ENCODE measurements around the gene UTF1.

UTF1 gene

GRCh38 chr10:133230044-133230361 lies at the start of gene UTF1:
Gene UTF1 (plus strand): TSS chr10:133230217. CDS start chr10:133230289, 72 bp downstream.
- no peak for DNase-seq (ENCODE audit: low read depth in 2 of 2)

DNA sequence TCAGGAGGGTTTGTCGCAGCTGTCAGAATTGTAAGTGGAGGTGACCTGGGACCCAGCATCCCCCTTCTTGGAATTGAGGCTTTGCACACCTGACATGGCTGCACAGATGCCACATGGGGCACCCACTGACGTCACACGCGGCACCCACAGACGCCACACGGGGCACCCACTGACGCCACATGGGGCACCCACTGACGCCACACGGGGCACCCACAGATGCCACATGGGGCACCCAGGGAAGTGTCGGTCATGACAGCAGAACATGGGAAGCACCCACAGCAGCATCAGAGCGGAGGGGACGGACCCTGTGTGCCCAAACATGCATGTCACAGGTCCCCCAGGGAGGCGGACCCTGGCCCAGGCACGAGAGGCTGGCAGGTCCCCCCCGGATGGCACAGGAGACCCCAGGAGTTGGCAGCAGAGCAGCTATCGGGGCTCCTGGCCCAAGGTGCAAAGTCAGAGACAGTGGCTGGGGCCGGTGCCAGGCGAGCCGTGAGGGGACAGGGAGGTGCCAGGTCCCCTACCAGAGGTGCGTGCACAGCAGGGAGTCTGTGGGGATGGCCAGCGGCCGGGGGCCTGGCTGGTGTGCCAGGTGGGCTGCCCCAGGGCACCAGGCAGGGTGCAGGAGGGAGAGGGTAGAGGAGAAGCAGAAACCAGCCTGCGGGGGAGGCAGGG lies 48.9 kb upstream of the UTF1 start:
- DNase-seq (ENCODE audit: low read depth in 2 of 2) = no peak

DNA sequence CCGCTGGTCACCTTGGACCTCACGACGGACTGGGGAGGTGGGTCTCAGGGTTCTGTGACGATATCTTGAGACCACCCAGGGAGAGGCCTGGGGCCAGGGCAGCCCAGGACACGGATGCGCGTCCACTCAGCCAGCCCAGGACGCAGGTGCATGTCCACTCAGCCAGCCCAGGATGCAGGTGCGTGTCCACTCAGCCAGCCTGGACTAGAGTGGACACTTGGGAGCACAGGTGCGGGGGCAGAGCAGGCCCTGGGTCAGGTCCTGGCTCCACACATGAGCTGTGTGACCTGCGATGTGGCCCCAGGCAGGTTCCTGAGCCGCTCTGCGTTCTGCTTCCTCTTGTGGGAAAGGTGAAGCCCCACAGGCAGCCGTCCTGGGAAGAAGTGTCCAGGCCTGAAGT lies 47.8 kb upstream of the UTF1 start:
- no peak for DNase-seq (ENCODE audit: low read depth in 2 of 2)

GRCh38 chr10:133182791-133183645 lies 47.0 kb upstream of the UTF1 start:
- no peak for DNase-seq (ENCODE audit: low read depth in 2 of 2)

DNA sequence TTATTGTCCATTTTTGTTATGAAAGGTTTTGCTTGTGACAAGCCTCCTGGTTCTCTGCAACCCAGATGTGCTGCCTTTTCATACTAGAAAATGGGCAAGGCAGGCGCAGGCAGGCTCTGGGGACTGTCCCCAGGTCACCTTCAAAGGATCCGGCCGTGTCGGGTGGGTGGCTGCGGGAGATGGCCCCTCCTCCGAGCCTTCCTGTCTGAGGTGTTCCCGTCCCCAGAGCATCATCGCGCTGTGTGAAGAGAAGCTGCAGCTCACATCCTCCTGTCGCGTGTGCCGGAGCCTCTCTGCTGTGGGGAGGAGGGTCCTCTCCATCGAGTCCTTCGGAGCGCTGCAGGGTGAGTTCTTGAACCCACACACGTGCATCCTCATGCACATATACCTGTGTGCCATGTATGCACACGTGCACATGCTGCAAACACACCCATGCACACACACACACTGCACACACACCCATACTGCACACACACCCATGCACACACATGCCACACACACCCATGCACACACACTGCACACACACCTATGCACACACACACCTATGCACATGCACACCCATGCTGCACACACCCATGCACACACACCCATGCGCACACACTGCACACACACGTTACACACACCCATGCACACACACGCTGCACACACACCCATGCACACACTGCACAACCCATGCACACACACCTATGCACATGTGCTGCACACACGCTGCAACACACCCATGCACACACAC lies 46.2 kb upstream of the UTF1 start:
- DNase-seq (ENCODE audit: low read depth in 2 of 2) = no peak

DNA sequence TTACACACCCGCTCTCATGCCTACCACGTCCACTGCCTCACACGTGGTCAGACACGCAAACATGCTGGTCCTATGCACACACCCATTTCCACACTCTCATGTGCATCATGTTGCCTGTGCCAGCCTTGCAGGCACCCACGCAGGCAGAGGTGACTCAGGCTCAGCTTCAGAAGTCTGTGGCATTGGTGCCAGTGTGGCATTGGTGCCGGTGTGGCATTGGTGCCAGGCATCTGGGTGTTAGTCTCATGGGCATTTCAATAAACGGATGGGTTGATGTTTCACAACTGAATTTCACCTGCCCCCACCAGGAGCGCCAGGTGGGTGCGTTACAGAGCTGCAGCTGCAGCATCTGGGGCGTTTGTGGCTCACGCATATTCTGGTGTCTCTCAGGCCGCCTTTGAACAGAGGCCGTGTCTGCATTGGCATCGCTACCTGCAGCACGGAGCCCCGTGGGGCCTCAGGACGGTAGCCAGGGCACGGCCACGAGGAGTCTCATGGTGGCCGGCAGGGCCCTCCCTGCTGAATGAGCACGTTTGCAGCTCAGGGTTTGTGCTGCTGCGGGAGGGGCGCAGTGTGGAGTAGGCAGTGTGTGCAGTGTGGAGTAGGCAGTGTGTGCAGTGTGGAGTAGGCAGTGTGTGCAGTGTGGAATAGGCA lies 45.3 kb upstream of the UTF1 start:
- no peak for DNase-seq (ENCODE audit: low read depth in 2 of 2)

GRCh38 chr10:133185421-133185820 lies 44.6 kb upstream of the UTF1 start:
- no peak for DNase-seq (ENCODE audit: low read depth in 2 of 2)

DNA sequence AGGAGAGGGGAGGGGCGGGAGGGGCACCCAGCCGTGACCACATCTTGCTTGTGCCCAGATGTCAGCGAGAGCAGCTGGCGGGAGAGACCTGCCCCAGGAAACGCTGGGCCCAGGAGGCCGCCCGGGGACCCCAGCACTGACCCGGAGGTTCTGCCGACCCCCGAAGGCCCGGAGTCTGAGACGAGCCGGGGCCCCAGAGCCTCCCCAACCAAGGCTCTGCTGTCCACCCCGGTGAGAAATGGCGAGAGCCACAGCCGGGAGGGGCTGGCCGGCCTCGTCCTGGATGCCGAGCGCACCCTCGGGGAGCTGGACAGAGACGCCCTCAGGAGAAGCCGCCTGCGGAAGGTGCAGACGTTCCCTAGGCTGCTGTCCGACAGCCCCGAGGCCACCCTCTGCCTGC lies 44.1 kb upstream of the UTF1 start:
- no peak for DNase-seq (ENCODE audit: low read depth in 2 of 2)

DNA sequence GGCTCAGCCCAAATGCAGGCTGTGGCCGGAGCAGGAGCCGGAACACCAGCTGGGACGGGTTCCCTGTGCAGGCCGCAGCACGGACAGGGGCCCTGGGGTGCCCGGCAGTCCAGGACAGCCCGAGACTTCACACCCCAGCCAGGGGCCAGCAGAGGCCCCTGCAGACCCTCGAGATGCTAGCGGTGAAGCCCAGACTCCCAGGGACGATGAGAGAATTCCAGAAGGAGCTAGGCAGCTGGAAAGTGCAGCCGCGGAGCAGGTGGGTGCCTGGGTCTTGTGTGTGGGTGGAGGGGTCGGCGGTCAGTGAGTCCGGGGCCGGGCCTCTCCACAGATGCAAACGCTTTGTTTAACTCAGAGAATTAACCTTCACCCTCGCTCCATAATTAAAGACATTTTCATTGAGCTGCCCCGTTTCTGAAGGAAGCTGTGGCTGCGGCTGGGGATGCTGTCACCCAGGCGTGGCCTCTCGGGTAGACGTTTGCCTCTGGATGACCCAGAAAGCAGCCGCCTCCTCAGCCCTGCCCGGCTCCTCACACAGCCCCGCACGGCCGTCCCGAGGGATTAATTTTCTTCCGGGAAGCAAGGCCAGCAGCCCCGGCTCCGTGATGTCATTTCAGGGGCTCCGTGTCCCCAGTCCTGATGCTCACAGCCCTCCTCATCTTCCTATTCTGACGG lies 43.5 kb upstream of the UTF1 start:
- no peak for DNase-seq (ENCODE audit: low read depth in 2 of 2)

DNA sequence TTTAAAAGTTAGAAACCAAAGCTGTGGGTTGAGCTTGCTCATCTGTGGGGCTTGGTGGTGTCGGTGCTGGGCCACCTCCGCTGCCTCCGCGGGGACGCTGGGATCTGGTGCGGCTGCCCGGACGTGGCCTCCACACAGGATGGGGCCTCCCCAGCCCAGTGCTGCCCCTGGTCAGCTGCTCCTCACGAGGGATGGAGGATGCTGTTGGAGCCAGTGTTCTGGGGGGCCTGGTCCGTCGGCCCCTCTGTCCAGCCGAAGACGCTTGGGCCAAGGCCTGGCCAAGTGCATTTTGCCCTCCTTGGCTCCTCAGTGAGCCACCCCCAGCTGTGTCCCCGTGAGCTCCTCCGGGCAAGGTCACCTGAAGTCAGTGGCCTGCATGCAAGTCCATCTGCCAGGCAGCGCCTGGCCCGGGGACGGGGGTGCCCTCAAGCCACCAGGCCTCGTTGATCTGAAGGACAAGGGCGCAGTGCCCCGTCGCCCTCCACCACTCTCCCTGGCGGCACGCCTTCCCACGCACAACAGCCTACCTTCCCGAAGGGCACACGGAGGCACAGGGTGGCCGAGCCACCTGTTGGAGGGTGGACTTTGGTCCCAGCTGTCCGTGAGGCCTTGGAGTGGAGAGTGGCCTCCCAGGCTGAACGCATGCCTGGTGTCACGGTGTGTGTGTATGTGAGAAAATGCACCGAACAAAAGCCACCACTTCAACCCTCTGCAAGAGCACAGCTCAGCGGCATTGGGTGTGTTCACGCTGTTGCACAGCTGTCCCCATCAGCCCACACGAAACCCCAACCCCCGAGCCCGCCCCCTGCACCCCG lies 42.7 kb upstream of the UTF1 start:
- DNase-seq (ENCODE audit: low read depth in 2 of 2) = no peak

- no peak for DNase-seq (ENCODE audit: low read depth in 2 of 2)
These were observed 41.9 kb upstream of the UTF1 start for GRCh38 chr10:133187906-133188681.

DNA sequence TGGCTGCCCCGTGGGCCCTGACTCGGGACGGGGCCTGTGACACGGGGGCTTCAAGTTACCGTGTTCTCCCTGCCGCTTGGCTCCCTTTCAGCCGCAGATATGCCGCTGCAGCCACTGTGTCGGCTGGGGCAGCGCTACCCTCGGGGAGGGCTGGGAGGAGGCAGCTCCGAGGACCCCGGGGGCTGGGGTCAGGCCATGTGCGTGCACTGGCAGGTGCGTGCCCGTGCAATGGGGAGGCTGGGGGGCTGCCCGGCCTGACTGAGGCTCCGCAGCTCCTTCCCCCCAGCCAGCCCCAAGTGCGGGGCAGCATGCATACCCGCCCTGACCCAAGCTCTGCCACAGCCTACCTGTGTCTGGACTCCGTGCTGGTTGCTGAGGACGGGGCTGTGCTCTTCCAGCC lies 40.8 kb upstream of the UTF1 start:
- DNase-seq (ENCODE audit: low read depth in 2 of 2) = no peak

DNA sequence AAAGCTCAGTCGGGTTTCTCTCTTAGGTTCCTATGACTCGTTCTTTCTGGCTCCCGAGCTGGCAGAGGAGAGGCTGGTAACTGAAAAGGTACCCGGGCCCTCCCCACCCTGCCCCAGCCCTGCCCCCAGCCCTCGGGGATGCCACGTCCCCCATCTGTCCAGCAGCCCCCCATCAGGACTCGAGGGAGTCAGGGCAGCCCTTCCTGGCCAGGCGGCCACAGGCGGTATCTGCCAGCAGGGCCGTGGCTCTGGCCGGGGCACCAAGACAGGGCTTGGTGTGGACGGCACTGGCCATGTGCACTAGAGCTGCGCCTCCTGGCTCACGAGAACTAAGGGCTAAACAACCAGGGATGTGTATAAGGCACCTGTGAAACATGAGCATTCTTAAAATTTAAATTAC lies 40.3 kb upstream of the UTF1 start:
- no peak for DNase-seq (ENCODE audit: low read depth in 2 of 2)

GRCh38 chr10:133190225-133190624 lies 39.8 kb upstream of the UTF1 start:
- DNase-seq (ENCODE audit: low read depth in 2 of 2) = no peak

DNA sequence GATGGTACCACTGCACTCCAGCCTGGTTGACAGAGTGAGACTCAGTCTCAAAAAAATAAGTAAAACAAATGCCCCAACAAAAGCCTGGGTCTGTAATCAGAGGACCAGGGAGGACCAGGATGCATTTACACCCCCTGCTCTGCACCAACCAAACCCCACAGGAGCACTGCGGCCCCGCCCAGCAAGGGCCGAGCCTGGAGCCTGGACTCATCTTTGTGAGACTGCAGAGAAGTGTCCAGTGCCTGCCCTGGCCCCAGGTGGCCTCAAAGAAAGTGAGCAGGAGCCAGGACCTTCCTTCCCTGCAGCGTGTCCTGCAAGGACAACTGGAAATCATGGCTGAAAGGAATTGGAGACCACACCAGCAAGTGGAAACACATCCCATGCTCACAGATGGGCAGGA lies 38.4 kb upstream of the UTF1 start:
- DNase-seq (ENCODE audit: low read depth in 2 of 2) = no peak

DNA sequence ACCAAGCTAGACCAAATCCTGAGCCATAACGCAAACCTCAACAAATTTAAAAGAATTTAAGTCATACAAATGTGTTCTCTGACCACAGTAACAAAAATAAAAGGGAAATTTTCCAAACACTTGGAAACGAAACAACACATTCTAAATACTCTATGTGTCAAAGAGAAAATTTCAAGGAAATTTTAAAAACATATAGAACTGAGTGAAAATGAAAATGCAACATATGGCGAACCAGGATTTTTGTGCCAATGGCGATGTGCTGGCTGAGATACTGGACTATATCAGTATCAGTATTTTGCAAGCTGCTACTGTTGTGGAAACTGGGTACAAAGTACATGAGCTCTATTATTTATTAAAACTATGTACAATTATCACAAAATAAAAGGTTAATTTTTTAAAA lies 35.9 kb upstream of the UTF1 start:
- no peak for DNase-seq (ENCODE audit: low read depth in 2 of 2)

- no peak for DNase-seq (ENCODE audit: low read depth in 2 of 2)
These were observed 34.9 kb upstream of the UTF1 start for GRCh38 chr10:133195096-133195495.

DNA sequence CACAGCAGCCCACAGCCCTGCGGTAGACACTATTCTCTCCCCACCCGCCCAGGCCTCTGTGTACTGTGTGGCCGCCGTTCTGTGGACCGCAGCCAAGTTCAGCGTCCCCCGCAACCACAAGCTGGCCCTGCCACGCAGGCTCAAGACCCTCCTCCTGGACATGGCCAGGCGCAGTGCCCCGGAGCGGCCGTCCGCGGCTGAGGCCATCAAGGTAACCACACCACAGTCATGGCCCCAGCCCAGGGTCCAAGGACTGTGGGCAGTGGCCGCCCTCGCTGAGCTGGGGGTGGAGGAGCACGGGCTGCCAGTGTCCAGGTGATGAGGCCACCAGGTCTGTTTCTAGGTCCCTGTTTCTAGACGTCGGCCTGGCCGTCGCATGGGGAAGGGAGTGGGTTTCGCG lies 34.4 kb upstream of the UTF1 start:
- DNase-seq (ENCODE audit: low read depth in 2 of 2) = no peak

- no peak for DNase-seq (ENCODE audit: low read depth in 2 of 2)
These were observed 33.6 kb upstream of the UTF1 start for GRCh38 chr10:133196221-133196915.

All from fibroblast of skin of left biceps (primary cell).